Endodermal cell (in vitro differentiated cells): ENCODE data around the gene GALNT7. TPM values are rescaled to one million over a fixed set of nuclear protein-coding genes. Genes with fewer than 3 reads are reported as not detected.
A peak's percentile ranks its signal among the peaks of the same experiment; 100 is the strongest.

Source experiments
- DNase-seq: peaks from one replicate; pipeline ENCODE4 v3.0.0-alpha.2; 2017
- H3K27ac ChIP-seq: 2 replicates; pipeline ENCODE4 v1.5.1; 2013; ENCODE audit warnings: mild to moderate bottlenecking, low read depth, low read length, moderate library complexity
- H3K27me3 ChIP-seq: 2 replicates; pipeline ENCODE4 v1.6.1; 2013; ENCODE audit warnings: mild to moderate bottlenecking, low read length, moderate library complexity; ENCODE audit not compliant: insufficient read depth, control insufficient read depth, poor library complexity, severe bottlenecking
- H3K36me3 ChIP-seq: 2 replicates; pipeline ENCODE4 v1.7.0; 2013; ENCODE audit warnings: mild to moderate bottlenecking, low read length, moderate library complexity; ENCODE audit not compliant: control insufficient read depth, insufficient read depth
- H3K4me1 ChIP-seq: one replicate; pipeline ENCODE4 v1.7.0; 2013; ENCODE audit warnings: low read length; ENCODE audit not compliant: control insufficient read depth, insufficient read depth
- H3K4me3 ChIP-seq: 2 replicates; pipeline ENCODE4 v1.5.1; 2013; ENCODE audit warnings: mild to moderate bottlenecking, low read length, moderate library complexity
- H3K9ac ChIP-seq: 2 replicates; pipeline ENCODE4 v1.6.1; 2013; ENCODE audit warnings: mild to moderate bottlenecking, low read length, moderate library complexity; ENCODE audit not compliant: poor library complexity, severe bottlenecking; ENCODE audit errors: extremely low read depth
- H3K9me3 ChIP-seq: 2 replicates; pipeline ENCODE4 v1.6.1; 2013; ENCODE audit warnings: mild to moderate bottlenecking, low read length, moderate library complexity; ENCODE audit not compliant: control insufficient read depth
- H3K27ac Mint-ChIP-seq: 2 replicates; pipeline ENCODE4 v1.8.0; 2020; ENCODE audit warnings: mixed read lengths
- H3K27me3 Mint-ChIP-seq: 2 replicates; pipeline ENCODE4 v1.8.0; 2021; ENCODE audit warnings: mild to moderate bottlenecking, mixed read lengths; ENCODE audit not compliant: insufficient read depth
- H3K36me3 Mint-ChIP-seq: 2 replicates; pipeline ENCODE4 v1.8.0; 2020; ENCODE audit warnings: low read depth, mixed read lengths
- H3K4me1 Mint-ChIP-seq: 2 replicates; pipeline ENCODE4 v1.8.0; 2020; ENCODE audit warnings: mixed read lengths
- H3K4me3 Mint-ChIP-seq: 2 replicates; pipeline ENCODE4 v1.8.0; 2020; ENCODE audit warnings: mild to moderate bottlenecking, moderate library complexity, mixed read lengths
- H3K9me3 Mint-ChIP-seq: 2 replicates; pipeline ENCODE4 v1.8.0; 2020; ENCODE audit warnings: mild to moderate bottlenecking, mixed read lengths
- WGBS, 2 experiments: methylation state at CpG; one replicate each; pipeline versions ENCODE4 v1.1.5 to v1.1.7; 2013; ENCODE audit warnings: missing lambda C conversion rate in 2 of 2, mixed read lengths in 1 of 2; ENCODE audit not compliant: insufficient coverage in 1 of 2, insufficient read length in 1 of 2; 5-methylcytosine and 5-hydroxymethylcytosine counted together
- total RNA-seq, 2 donors: library from RNA; stranded (reverse); fragmentation: NEBNext Ultra II Directional in 1 of 2; extraction: Animal tissue kit (Norgen Biotek cat#: 25700) in 1 of 2; gene quantifications; 2 replicates in 1 of 2; 3 replicates in 1 of 2; pipeline ENCODE4 v1.2.1, GENCODE V29; 2021
- TF ChIP-seq, protein P1 (sequence below): fragments of 200-600 bp; sonication (generic); conservative IDR thresholded peaks from 2 replicates; pipeline ENCODE4 v1.5.0; 2021; ENCODE audit warnings: antibody characterized with exemption, mild to moderate bottlenecking

GALNT7 gene
- total RNA-seq, 2 donors from 2014 or later, result 66.1 to 72.1 TPM

- H3K27ac ChIP-seq, result no peak overlapping the region
- Mint-ChIP-seq H3K4me1 (peaks cover 24% of the 10 kb centered on the region), H3K9me3 (no peaks in the 10 kb centered on the region), H3K4me3 (no peak overlapping the region), H3K27ac (no peak overlapping the region), H3K27me3 (no peaks in the 10 kb centered on the region), H3K36me3 (no peaks in the 10 kb centered on the region)
- no peaks in the 10 kb centered on the region for H3K9me3 ChIP-seq
- H3K27me3 ChIP-seq, result no peaks in the 10 kb centered on the region
- no peak for DNase-seq
- peaks cover 7% of the 10 kb centered on the region for H3K4me1 ChIP-seq
- no peaks in the 10 kb centered on the region for H3K36me3 ChIP-seq
- 83 to 89% methylated on average over 1 to 2 of the region's 2 CpGs for WGBS, 2 experiments
- no peak overlapping the region for H3K9ac ChIP-seq
- no peak overlapping the region for H3K4me3 ChIP-seq
- TF ChIP-seq, protein P1, sequence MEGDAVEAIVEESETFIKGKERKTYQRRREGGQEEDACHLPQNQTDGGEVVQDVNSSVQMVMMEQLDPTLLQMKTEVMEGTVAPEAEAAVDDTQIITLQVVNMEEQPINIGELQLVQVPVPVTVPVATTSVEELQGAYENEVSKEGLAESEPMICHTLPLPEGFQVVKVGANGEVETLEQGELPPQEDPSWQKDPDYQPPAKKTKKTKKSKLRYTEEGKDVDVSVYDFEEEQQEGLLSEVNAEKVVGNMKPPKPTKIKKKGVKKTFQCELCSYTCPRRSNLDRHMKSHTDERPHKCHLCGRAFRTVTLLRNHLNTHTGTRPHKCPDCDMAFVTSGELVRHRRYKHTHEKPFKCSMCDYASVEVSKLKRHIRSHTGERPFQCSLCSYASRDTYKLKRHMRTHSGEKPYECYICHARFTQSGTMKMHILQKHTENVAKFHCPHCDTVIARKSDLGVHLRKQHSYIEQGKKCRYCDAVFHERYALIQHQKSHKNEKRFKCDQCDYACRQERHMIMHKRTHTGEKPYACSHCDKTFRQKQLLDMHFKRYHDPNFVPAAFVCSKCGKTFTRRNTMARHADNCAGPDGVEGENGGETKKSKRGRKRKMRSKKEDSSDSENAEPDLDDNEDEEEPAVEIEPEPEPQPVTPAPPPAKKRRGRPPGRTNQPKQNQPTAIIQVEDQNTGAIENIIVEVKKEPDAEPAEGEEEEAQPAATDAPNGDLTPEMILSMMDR, result no peak
These were observed 25.5 kb downstream of the GALNT7 start for GRCh38 chr4:173194157-173194556.

DNA sequence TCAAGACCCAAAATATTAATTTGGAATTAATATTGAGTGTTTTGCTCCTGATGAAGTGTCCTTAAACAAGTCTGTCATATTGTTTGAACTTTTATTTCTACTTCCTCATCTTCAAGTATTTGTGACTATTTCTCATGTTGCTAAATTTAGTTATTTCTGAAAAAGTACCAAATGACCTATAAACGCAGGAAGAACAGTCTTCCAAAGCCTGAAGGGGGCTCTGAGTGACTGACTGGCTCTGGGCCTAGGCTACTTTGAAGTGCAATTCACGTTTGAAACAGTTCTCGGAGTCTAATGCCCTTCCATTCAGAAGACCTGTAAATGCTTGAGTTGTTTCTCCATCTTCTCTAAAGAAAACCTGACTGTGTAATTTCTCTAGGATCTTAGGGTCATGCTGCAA lies 26.5 kb downstream of the GALNT7 start:
- Histone ChIP-seq H3K9ac (no peak overlapping the region), H3K36me3 (no peaks in the 10 kb centered on the region), H3K27me3 (no peaks in the 10 kb centered on the region), H3K4me3 (no peak overlapping the region), H3K4me1 (peaks cover 7% of the 10 kb centered on the region), H3K9me3 (no peaks in the 10 kb centered on the region), H3K27ac (no peak overlapping the region)
- no peak for DNase-seq
- TF ChIP-seq, protein P1, result peak; percentile 58
- H3K4me3 Mint-ChIP-seq, result no peak overlapping the region
- H3K36me3 Mint-ChIP-seq, result no peaks in the 10 kb centered on the region
- H3K27ac Mint-ChIP-seq, result no peak overlapping the region
- H3K27me3 Mint-ChIP-seq, result no peaks in the 10 kb centered on the region
- 75 to 76% methylated on average over 2 to 3 of the region's 3 CpGs for WGBS, 2 experiments
- H3K4me1 Mint-ChIP-seq, result peaks cover 24% of the 10 kb centered on the region
- H3K9me3 Mint-ChIP-seq, result no peaks in the 10 kb centered on the region

- Mint-ChIP-seq H3K4me3 (no peak overlapping the region), H3K27ac (no peak overlapping the region), H3K9me3 (peaks cover 12% of the 10 kb centered on the region), H3K36me3 (peaks cover 8% of the 10 kb centered on the region), H3K4me1 (peaks cover 21% of the 10 kb centered on the region), H3K27me3 (no peaks in the 10 kb centered on the region)
- Histone ChIP-seq H3K9ac (no peak overlapping the region), H3K27ac (no peak overlapping the region), H3K9me3 (peaks cover 18% of the 10 kb centered on the region), H3K4me1 (peaks cover 6% of the 10 kb centered on the region), H3K36me3 (peaks cover 9% of the 10 kb centered on the region), H3K4me3 (no peak overlapping the region), H3K27me3 (no peaks in the 10 kb centered on the region)
- TF ChIP-seq, protein P1, result no peak
- no peak for DNase-seq
- WGBS, 2 experiments, result 85% methylated on average over 4 of the region's 4 CpGs; no CpG with 5 or more reads in 1 of the 2 experiments
These were observed 30.9 kb downstream of the GALNT7 start for GRCh38 chr4:173199553-173199952.
